Measurements from ENCODE around the gene TAT.

- TF ChIP-seq, protein P1, sequence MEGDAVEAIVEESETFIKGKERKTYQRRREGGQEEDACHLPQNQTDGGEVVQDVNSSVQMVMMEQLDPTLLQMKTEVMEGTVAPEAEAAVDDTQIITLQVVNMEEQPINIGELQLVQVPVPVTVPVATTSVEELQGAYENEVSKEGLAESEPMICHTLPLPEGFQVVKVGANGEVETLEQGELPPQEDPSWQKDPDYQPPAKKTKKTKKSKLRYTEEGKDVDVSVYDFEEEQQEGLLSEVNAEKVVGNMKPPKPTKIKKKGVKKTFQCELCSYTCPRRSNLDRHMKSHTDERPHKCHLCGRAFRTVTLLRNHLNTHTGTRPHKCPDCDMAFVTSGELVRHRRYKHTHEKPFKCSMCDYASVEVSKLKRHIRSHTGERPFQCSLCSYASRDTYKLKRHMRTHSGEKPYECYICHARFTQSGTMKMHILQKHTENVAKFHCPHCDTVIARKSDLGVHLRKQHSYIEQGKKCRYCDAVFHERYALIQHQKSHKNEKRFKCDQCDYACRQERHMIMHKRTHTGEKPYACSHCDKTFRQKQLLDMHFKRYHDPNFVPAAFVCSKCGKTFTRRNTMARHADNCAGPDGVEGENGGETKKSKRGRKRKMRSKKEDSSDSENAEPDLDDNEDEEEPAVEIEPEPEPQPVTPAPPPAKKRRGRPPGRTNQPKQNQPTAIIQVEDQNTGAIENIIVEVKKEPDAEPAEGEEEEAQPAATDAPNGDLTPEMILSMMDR (conservative IDR thresholded peaks at IDR 0.05; ENCODE audit: low read length) = peak; percentile 75
- TF ChIP-seq EZH2phosphoT487 (IDR thresholded peaks at IDR 0.05; ENCODE audit: borderline replicate concordance) = no peak
These were observed 34.5 kb downstream of the TAT start for GRCh38 chr16:71542377-71542776.
